HPDE6-E6E7 (cell line): ENCODE measurements around the gene NXPE1.
"Not testable (repeated sequence)": the region's sequence is repeated elsewhere in the genome, so short reads cannot be mapped to it uniquely, and the experiment has no call there.

Experiments used
- DNase-seq: peaks from one replicate; pipeline ENCODE4 v3.0.0; 2011; ENCODE audit warnings: missing footprints; ENCODE audit errors: extremely low spot score

The NXPE1 gene

DNA sequence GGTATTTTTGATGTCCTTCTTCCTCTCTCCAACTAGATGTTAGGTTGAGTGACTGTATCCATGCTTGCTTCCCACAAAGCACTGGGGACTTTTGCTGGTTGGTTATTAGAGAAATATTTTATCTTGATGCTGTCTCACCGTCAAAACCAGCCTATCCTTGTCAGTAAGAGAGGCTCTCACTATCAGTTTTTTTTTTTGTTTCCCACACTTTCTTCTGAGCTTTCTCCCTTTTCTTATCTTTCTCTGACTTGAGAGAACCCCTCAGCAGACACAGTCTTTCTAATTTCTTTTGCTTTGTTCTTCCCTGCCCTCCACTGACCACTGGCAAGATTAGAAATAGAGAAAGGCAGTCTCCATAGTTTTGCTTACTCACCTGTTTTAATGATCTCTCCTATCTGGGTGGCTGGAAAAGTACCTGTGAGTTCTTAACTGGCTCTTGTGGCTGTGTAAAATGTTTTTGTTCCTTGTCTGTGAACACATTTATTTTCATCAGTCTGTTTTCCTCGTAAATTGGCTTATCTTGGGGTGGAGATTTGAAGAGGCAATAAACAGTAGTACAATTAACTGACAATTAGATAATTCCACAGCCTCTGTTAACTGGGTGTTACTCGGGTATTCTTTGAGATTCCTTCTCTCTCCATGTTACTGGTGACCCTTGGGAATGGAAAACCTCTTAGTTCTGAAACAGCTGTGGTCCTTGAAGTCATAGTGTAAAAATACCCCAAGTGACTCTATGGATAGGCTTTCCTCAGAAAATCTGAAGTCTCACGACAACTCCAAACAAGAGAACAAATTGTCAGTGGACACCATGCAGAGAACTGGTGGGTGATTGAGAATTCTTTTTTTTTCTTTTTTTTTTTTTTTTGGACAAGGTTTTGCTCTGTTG, at the start of gene NXPE1:
TSS of gene NXPE1 (minus strand) at position 457 of the 886 bp plus-strand sequence. CDS start 8,680 bp downstream, outside the sequence.
- no peak for DNase-seq

DNA sequence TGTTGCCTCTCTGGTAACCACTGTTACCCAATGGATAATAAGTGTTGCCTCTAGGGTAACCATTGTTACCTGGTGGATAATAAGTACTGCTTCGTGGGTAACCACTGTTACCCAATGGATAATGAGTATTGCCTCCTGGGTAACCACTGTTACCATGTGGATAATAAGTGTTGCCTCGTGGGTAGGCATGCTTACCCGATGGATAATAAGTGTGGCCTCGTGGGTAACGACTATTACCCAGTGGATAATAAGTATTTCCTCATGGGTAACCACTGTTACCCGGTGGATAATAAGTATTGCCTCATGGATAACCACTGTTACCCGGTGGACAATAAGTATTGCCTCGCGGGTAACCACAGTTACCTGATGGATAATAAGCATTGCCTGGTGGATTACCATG, 49.7 kb upstream of the NXPE1 start:
- DNase-seq: no peak

DNA sequence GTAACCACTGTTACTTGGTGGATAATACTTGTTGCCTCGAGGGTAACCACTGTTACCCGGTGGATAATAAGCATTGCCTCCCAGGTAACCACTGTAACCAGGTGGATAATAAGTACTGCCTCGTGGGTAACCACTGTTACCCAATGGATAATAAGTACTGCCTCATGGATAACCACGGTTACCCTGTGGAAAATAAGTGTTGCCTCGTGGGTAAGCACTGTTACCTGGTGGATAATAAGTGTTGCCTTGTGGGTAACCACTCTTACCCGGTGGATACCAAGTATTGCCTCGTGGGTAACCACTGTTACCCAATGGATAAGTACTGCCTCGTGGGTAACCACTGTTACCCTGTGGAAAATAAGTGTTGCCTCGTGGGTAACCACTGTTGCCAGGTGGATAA, 48.9 kb upstream of the NXPE1 start:
- DNase-seq: not testable (repeated sequence)

DNA sequence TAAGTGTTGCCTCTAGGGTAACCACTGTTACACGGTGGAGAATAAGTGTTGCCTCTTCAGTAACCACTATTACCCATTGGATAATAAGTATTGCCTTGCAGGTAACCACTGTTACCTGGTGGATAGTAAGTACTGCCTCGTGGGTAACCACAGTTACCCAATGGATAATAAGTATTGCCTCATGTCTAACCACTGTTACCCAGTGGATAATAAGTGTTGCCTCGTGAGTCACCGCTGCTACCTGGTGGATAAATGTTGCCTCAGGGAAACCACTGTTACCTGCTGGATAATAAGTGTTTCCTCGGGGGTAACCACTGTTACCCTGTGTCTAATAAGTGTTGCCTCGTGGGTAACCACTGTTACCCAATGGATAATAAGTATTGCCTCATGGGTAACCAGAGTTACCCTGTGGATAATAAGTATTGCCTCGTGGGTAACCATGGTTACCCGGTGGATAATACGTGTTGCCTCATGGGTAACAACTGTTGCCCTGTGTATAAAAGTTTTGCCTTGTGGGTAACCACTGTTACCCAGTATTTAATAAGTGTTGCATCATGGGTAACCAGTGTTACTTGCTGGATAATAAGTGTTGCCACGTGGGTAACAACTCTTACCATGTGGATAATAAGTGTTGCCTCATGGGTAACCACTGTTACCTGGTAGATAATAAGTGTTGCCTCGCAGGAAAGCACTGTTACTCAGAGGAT, 48.2 kb upstream of the NXPE1 start:
- no peak for DNase-seq

DNA sequence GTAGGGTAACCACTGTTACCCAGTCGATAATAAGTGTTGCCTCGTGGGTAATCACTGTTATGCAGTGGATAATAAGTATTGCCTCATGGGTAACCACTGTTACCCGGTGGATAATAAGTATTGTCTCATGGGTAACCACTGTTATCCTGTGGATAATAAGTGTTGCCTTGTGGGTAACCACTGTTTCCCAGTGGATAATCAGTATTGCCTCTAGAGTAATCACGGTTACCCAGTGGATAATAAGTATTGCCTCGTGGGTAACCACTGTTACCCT, 47.1 kb upstream of the NXPE1 start:
- DNase-seq: not testable (repeated sequence)

DNA sequence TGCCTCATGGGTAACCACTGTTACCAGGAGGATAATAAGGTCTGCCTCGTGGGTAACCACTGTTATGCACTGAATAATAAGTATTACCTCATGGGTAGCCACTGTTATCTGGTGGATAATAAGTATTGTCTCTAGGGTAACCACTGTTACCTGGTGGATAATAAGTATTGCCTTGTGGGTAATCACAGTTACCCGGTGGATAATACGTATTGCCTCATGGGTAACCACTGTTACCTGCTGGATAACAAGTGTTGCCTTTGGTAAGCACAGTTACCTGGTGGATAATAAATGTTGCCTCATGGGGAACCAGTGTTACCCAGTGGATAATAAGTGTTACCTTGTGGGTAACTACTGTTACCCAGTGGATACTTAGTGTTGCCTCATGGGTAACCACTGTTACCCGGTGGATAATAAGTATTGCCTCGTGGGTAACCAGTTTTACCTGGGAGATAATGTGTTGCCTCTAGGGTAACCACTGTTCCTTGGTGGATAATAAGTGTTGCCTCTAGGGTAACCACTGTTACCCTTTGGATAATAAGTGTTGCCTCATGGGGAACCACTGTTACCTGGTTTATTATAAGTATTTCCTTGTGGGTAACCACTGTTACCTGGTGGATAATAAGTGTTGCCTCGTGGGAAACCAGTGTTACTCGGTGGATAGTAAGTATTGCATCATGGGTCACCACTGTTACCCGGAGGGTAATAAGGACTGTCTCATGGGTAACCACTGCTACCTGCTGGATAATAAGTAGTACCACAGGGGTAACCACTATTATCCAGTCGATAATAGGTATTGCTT, 46.5 kb upstream of the NXPE1 start:
- DNase-seq: no peak

DNA sequence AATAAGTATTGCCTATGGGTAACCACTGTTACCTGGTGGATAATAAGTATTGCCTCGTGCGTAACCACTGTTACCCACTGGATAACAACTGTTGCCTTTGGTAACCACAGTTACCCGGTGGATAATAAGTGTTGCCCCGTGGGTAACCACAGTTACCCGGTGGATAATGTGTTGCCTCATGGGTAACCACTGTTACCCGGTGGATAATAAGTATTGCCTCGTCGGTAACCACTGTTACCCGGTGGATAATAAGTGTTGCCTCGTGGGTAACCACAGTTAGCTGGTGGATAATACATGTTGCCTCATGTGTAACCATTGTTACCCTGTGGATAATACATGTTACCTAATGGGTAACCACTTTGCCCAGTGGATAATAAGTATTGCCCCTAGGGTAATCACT, 45.7 kb upstream of the NXPE1 start:
- DNase-seq: no peak

DNA sequence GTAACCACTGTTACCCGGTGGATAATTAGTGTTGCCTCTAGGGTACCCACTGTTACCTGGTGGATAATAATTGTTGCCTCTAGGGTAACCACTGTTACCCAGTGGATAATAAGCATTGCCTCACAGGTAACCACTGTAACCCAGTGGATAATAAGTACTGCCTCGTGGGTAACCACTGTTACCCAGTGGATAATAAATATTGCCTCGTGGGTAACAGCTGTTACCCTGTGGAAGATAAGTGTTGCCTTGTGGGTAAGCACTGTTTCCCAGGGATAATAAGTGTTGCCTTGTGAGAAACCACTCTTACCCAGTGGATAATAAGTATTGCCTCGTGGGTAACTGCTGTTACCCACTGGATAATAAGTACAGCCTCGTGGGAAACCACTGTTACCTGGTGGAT, 45.2 kb upstream of the NXPE1 start:
- DNase-seq: no peak

DNA sequence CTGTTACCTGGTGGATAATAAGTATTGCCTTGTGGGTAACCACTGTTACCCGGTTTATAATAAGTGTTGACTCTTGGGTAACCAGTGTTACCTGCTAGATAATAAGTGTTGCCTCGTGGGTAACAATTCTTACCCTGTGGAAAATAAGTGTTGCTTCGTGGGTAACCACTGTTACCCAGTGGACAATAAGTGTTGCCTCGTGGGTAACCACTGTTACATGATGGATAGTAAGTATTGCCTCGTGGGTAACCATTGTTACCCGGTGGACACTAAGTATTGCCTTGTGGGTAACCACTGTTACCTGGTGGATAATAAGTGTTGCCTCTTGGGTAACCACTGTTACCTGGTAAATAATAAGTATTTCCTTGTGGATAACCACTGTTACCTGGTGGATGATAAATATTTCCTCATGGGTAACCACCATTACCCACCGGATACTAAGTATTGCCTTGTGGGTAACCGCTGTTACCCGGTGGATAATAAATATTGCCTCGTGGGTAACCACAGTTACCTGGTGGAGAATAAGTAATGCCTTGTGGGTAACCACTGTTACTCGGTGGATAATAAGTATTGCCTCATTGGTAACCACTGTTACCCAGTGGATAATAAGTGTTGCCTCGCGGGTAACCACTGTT, 44.6 kb upstream of the NXPE1 start:
- DNase-seq: no peak

DNA sequence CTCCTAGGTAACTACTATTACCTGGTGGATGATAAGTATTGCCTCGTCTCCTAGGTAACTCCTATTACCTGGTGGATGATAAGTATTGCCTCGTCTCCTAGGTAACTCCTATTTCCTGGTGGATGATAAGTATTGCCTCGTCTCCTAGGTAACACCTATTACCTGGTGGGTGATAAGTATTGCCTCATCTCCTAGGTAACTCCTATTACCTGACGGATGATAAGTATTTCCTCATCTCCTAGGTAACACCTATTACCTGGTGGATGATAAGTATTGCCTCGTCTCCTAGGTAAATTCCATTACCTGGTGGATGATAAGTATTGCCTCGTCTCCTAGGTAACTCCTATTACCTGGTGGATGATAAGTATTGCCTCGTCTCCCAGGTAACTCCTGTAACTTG, 43.5 kb upstream of the NXPE1 start:
- not testable (repeated sequence) for DNase-seq

DNA sequence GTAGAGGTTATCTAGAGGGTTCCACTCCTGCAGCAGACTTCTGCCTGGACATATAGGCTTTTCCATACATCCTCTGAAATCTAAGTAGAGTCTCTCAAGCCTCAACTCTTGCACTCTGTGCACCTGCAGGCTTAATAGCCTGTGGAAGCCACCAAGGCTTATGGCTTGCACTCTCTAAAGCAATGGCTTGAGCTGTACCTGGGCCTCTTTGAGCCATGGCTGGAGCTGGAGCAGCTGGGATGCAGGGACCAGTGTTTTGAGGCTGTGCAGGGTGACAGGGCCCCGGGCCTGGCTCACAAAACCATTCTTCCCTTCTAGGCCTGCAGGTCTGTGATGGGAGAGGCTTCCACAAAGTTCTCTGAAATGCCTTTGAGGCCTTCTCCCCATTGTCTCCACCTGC, 38.8 kb upstream of the NXPE1 start:
- no peak for DNase-seq

DNA sequence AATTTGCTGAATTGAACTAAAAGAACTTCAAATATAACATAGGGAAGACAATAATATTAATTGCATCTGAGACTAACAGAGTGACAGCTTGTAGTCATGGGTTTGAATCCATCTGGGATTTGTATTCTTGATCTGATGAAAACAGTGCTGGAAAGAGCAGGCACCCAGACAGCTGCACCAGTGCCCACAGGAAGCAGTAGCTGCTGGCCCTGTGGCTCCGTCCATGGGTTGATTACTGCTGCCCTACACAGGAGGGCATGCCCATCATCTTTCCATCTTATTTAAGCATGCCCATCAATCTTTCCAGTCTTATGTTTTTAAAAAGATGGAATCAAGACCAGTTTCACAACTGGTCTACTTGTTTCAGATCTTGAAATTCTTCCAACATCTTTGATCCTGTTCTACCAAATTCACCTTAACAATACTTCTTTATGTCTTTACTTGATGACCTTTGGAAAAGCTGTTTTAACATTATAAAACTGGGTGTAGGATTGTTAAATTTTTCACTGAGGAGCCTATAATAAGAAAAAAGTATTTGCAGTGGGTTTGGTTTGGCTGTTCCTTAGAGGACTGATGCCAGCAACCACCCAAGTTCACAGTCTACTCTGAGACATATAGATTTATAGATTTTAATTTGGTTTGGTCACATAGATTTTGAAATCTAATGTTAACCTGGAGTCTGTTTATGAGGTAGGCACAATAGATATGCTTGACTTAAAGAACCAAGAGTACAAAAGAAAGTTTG, 36.7 kb upstream of the NXPE1 start:
- no peak for DNase-seq

DNA sequence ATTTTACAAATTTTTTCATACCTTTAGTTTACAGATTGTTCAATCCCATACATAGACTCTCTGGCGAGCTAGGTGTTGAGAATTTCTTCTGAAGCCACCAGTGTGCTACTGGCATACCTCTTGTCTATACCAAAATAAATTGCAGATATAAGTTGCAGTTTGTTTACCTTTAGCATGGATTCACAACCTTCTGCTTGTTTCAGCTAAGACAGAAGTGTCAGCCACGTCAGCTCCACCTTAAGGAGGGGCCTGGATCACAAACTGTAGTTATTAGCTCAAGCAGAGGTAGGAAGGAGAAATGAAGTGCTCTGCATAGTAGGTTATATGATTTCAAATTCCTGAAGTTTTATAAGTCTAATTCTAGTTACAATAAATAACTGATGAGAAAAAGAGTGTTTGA, 35.9 kb upstream of the NXPE1 start, which contains the start of gene NXPE4:
TSS of gene NXPE4 (minus strand) at position 216 of the 400 bp plus-strand sequence. CDS start 1,027 bp downstream, outside the sequence.
- no peak for DNase-seq

DNA sequence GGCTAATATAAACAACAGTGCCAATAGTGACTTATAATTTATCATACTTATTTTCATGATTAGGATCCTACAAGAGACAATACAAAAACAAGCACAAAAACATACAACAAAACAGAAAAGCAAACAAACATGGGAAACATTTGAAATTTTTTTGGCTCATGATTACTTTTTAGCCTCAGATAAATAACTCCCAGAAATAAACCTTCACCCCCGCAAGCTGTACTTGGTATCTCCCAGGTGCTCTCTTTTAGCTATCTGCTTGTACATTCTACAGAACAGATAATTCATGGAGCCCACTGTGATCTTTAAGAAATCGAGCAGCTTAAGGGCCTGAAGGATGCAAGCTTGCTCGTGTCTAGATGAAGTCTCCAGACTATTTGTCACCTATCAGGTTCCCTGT, 35.0 kb upstream of the NXPE1 start:
- no peak for DNase-seq

DNA sequence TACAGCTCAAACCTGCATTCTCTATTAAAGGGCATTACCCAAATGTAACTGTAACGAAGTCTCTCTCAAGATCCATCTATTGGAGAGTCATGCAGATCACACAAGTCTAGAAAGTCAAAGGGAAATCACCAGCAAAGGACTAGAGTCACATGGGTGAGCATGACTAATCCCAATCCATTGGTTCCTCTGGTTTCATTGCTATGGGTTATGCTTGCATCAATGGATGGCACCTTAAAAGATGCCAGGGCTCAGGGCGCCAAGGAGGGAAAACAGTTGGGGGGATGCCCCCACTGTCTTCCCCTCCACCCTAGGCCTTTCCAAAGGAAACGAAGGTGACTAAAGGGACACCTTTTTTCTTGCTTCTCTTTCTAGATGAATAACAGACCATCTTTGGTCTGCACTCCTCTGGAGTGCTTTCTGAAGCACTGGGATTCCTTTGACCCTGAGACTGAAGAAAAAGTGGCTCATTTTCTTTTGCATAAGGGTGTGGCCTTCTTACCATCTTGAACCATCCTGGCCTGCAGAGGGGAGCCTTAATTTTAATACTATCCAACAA, 27.8 kb upstream of the NXPE1 start:
- DNase-seq: no peak

DNA sequence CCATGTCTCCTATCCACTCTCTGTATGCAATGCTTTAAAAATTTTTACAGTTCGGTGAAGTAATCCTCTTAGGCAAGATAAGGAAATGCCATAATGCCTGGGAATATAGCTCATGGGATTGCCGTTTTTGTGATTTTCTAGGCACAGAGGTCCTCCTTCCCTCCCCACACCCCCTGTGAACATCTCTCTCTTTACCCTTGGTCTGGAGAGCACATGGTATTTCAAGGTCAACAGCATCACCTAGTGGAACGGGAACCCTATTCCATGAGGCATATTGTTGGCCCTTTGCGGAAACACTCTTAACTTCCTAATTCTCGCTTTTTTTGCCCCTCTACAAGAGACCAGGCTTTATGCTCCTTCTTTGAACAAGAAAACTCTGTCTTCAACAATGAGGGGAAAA, 27.1 kb upstream of the NXPE1 start:
- DNase-seq: no peak

DNA sequence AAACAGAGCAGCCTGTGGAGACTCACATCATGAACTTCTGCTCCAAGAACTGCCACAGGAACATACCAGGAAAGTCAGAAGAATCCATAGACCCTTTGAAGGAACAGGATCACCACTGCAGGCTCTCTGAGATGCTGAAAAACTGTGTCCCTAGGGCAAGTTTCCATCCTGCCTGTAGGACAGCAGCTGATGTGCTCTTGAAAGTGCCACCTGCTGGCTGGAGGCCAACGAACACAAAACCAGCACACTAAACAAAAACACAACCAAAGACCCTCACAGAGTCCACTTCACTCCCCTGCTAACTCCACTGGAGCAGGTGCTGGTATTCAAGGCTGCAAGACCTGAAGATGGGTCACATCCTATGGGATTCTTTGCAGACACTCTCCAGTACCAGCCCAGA, 12.0 kb upstream of the NXPE1 start:
- DNase-seq: no peak

DNA sequence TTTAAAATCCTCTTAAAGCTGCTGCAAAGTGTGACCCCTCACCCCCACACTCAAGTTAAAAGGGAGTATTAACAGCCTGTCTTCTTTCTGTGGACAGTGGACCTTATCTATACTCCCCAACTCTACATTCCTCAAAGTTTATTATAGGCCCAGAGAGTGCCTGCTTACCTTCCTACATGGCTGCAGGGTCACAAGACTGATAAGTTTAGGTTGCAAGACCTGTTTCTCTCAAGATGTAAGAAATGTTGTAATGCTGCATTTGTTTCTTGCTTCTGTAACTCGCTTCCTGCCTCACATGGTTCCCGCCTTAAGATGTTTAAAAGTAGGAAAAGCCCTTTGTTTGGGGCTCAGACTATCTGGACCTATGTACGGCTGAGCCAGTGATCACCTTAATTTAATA, 10.1 kb upstream of the NXPE1 start:
- DNase-seq: no peak

DNA sequence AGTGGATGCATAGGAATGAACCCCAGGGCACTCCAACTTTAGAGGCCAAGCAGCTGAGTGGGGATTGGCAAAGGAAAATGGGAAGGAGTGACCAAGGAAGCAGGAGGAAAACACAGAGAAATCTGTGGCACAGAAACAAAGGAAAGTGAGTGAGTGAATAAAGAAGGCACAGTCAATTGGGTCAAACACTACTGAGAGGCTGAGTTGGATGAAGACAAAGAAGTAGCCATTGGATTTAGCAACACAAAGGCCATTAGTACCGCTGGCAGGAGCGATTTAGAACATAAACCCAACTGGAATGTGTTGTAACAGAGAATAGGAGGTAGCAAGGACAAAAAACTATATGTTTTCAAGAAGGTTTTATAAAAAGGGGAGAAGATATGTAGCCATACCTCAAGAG, 6.6 kb upstream of the NXPE1 start:
- no peak for DNase-seq

DNA sequence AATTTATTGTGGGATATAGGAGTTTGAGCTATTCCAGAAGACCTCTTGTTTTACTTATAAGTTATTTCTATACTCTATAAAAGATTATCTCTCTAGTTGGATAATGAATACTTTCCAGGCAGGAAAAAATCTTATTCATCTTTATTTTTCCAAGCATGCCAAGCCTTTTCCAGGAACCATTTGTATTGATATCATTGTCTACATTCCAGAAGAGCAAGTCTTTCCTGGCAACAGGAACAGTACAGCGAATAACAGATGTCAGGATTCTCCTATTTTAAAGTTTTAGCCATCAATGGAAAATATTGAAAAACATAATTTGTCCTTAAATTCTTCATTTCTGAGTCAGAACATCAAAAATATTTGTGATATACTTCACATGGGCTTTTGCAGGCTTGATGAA, 5.2 kb upstream of the NXPE1 start:
- no peak for DNase-seq

DNA sequence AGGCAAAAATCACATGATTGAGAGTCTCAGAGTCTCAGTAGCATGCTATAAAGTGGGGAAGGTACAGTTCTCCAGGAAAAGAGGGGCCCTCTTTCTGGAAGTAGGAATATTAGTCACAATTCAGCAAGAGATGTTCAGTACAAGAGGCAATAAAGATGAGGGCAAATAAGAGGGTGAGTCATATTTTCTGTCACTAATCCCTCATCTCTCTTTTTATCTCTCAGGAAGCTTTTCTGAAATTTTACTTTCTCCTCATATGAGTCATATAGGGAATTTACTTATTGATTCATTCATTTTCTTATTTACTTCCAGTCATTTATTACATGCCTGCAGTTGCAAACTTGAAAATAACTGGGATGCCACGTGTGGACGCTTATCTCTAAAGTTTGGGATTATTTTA, 3.4 kb upstream of the NXPE1 start:
- no peak for DNase-seq
